GM12892 (cell line): ENCODE data around the gene DENND1A.
A peak's percentile ranks its signal among the peaks of the same experiment; 100 is the strongest.
"Not testable (repeated sequence)": the region's sequence is repeated elsewhere in the genome, so short reads cannot be mapped to it uniquely, and the experiment has no call there.

ENCODE experiments used
- DNase-seq: peaks from one replicate; pipeline ENCODE4 v3.0.0; 2011; ENCODE audit not compliant: insufficient read length
- FAIRE-seq: peaks from 2 replicates; lab custom pipeline; 2011; peaks lifted over from hg19 to GRCh38; lab: Jason Lieb, UNC
- POLR2A ChIP-seq: IDR thresholded peaks from 2 replicates; pipeline ENCODE4 v1.6.1; 2011; ENCODE audit warnings: low read depth, low read length, control low read depth
- POLR2AphosphoS5 ChIP-seq: IDR thresholded peaks from 2 replicates; pipeline ENCODE4 v1.6.1; 2011; ENCODE audit warnings: low read depth, low read length, control low read depth
- TAF1 ChIP-seq: IDR thresholded peaks from 2 replicates; pipeline ENCODE4 v1.6.1; 2011; ENCODE audit warnings: low read depth, mild to moderate bottlenecking, control low read depth, low read length, borderline replicate concordance

DENND1A gene

GRCh38 chr9:123893831-123894460, 36.0 kb downstream of the DENND1A start:
- peak; percentile 53 for FAIRE-seq
- TF ChIP-seq POLR2A (no peak), TAF1 (no peak), POLR2AphosphoS5 (no peak)
- DNase-seq = no peak

DNA sequence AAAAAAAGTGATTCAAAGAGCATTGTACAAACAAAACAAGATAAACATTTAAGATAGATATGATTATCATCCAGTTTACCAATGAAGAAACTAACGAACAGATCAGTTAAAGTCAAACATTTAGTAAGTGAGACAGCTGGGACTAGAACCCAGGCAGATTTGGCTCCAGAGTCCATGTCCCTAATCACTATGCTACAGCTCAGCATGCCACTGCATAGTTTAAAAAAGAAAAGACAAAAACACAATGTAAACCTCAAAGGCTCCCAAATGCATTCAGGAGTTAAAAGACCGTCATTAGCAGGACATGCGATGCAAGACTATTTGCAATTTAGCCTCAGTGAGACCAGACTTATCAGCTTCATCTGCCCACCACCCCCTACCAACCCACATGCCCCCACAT, 36.8 kb downstream of the DENND1A start:
- DNase-seq = no peak
- no peak for FAIRE-seq
- no peak for TF ChIP-seq POLR2AphosphoS5
- TF ChIP-seq POLR2A = no peak

- FAIRE-seq = no peak
- no peak for DNase-seq
- no peak for TF ChIP-seq POLR2AphosphoS5
- no peak for TF ChIP-seq POLR2A
- TF ChIP-seq TAF1 = no peak
Measured at GRCh38 chr9:123887837-123888236, 42.1 kb downstream of the DENND1A start.

GRCh38 chr9:123885834-123886233, 44.1 kb downstream of the DENND1A start:
- not testable (repeated sequence) for FAIRE-seq, DNase-seq

- DNase-seq = no peak
- FAIRE-seq = no peak
- TF ChIP-seq POLR2AphosphoS5 = no peak
- no peak for TF ChIP-seq TAF1
- no peak for TF ChIP-seq POLR2A
Measured at GRCh38 chr9:123883634-123884033, 46.3 kb downstream of the DENND1A start.

- peak; percentile 17 for FAIRE-seq
- TF ChIP-seq POLR2AphosphoS5 = no peak
- no peak for TF ChIP-seq POLR2A
- no peak for TF ChIP-seq TAF1
- no peak for DNase-seq
Measured at GRCh38 chr9:123881604-123882003, 48.3 kb downstream of the DENND1A start.

DNA sequence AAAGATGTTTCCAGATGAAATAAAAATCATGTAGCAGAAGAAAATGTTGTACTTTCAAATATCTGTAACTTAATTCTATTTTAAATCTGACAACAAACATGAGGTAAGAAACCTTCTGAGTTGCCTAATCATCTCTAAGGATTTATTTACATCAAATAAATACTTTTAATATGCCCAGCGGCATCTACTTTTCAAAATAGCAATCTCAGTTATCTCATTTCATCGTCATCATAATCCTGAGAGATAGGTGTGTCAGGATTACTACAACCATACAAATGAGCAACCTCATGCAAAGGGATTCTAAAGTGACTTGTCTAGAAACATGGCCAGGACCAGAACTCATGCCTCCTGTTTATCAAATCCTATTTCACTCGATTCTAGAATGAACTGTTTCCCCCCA, 49.5 kb downstream of the DENND1A start:
- TF ChIP-seq TAF1 = no peak
- TF ChIP-seq POLR2AphosphoS5 = no peak
- TF ChIP-seq POLR2A = no peak
- DNase-seq (no peak), FAIRE-seq (no peak)

DNA sequence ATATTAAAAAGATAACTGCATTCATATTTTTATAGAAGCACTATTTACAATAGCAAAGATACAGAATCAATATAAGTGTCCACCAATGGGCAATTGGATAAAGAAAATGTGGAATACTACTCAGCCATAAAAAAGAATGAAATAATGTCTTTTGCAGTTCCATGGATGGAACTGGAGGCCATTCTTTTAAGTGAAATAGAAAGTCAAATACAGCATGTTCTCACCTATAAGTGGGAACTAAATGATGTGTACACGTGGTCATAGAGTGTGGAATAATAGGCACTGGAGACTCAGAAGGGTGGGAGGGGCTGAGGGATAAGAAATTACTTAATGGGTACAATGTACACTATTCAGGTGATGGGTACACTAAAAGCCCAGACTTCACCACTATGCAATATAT, 53.2 kb downstream of the DENND1A start:
- FAIRE-seq = no peak
- DNase-seq = no peak
- TF ChIP-seq POLR2A = no peak
- no peak for TF ChIP-seq TAF1
- no peak for TF ChIP-seq POLR2AphosphoS5

- FAIRE-seq = no peak
- no peak for DNase-seq
- TF ChIP-seq TAF1 (no peak), POLR2A (no peak), POLR2AphosphoS5 (no peak)
Measured at GRCh38 chr9:123872710-123873109, 57.2 kb downstream of the DENND1A start.

GRCh38 chr9:123871781-123872180, 58.1 kb downstream of the DENND1A start:
- DNase-seq = no peak

GRCh38 chr9:123868002-123868401, 61.9 kb downstream of the DENND1A start:
- TF ChIP-seq TAF1 (no peak), POLR2A (no peak), POLR2AphosphoS5 (no peak)
- DNase-seq = no peak
- no peak for FAIRE-seq

More at GRCh38 chr9:123871781-123872180, 58.1 kb downstream of the DENND1A start:
- no peak for FAIRE-seq
- no peak for TF ChIP-seq POLR2A
- no peak for TF ChIP-seq TAF1
- no peak for TF ChIP-seq POLR2AphosphoS5

DNA sequence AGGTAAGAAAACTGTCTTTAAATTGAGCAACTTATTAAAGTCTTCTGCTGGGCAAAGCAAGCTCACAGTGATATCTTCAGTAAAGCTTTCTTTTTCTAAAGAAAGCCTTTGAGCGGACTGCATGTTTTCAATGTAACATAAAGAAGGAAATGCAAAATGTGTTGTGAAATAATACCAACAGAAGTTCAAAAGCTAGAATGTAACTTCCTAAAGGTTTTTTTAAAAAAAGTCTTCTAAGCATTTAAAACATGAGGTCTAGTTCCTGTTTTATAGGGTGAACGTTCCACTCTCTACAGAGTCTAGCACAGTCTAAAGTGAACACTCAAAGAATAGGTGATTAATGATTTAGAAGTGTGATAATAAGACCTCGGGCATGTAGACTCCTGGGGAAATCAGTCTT, 62.9 kb downstream of the DENND1A start:
- no peak for DNase-seq
- no peak for FAIRE-seq
- TF ChIP-seq TAF1 (no peak), POLR2A (no peak), POLR2AphosphoS5 (no peak)
